Smooth muscle cell (in vitro differentiated cells): Measurements from ENCODE around the gene TRIM14. TPM values are rescaled to one million over a fixed set of nuclear protein-coding genes. Genes with fewer than 3 reads are reported as not detected.
"Not testable (repeated sequence)": the region's sequence is repeated elsewhere in the genome, so short reads cannot be mapped to it uniquely, and the experiment has no call there.

Experiments
- DNase-seq: peaks from one replicate; lab custom pipeline; 2025; ENCODE audit not compliant: unreplicated experiment; lab: John Stamatoyannopoulos, UW
- H2AFZ ChIP-seq: fragments of 200-600 bp; sonication (generic); 2 replicates; pipeline ENCODE4 v1.6.0; 2016; ENCODE audit warnings: antibody characterized with exemption, low read depth, mild to moderate bottlenecking
- H3F3A ChIP-seq: fragments of 200-600 bp; sonication (generic); 2 replicates; pipeline ENCODE4 v1.6.0; 2017; ENCODE audit warnings: antibody characterized with exemption, low read depth
- H3K27ac ChIP-seq: fragments of 200-600 bp; sonication (generic); 2 replicates; pipeline ENCODE4 v1.5.1; 2016; ENCODE audit warnings: low read depth, mild to moderate bottlenecking
- H3K27me3 ChIP-seq: fragments of 200-600 bp; sonication (generic); 2 replicates; pipeline ENCODE4 v1.6.1; 2016; ENCODE audit warnings: low read depth, mild to moderate bottlenecking
- H3K36me3 ChIP-seq: fragments of 200-600 bp; sonication (generic); 2 replicates; pipeline ENCODE4 v1.5.1; 2016; ENCODE audit warnings: low read depth
- H3K4me1 ChIP-seq: fragments of 200-600 bp; sonication (generic); 2 replicates; pipeline ENCODE4 v1.5.1; 2016; ENCODE audit warnings: low read depth
- H3K4me2 ChIP-seq: fragments of 200-600 bp; sonication (generic); 2 replicates; pipeline ENCODE4 v1.6.0; 2016; ENCODE audit warnings: mild to moderate bottlenecking
- H3K4me3 ChIP-seq: fragments of 200-600 bp; sonication (generic); 2 replicates; pipeline ENCODE4 v1.5.1; 2016; ENCODE audit warnings: mild to moderate bottlenecking
- H3K79me2 ChIP-seq: fragments of 200-600 bp; sonication (generic); 2 replicates; pipeline ENCODE4 v1.6.0; 2016; ENCODE audit warnings: low read depth, mild to moderate bottlenecking
- H3K9ac ChIP-seq: fragments of 200-600 bp; sonication (generic); 2 replicates; pipeline ENCODE4 v1.6.0; 2016; ENCODE audit warnings: low read depth
- H3K9me3 ChIP-seq: fragments of 200-600 bp; sonication (generic); replicated peaks from 2 replicates; pipeline ENCODE4 v1.5.1; 2016; ENCODE audit warnings: low read depth
- H4K20me1 ChIP-seq: fragments of 200-600 bp; sonication (generic); 2 replicates; pipeline ENCODE4 v1.6.0; 2016; ENCODE audit warnings: low read depth
- WGBS: methylation state at CpG from one replicate; pipeline ENCODE4 v1.1.7; 2016; ENCODE audit warnings: low lambda C conversion rate; 5-methylcytosine and 5-hydroxymethylcytosine counted together
- polyA plus RNA-seq: library from polyadenylated mRNA; unstranded; fragments of >200 nt; fragmentation: Nextera tagmentation; extraction: Ambion mirVana; gene quantifications from 2 replicates; pipeline ENCODE4 v1.2.1, GENCODE V29; 2016
- total RNA-seq: library from RNA; depleted of rRNA; stranded (reverse); fragments of >200 nt; gene quantifications from 2 replicates; pipeline ENCODE4 v1.2.3, GENCODE V29; 2014
- TF ChIP-seq, protein P1 (sequence below): fragments of 200-600 bp; sonication (generic); IDR thresholded peaks from 2 replicates; pipeline ENCODE4 v1.5.1; 2017; ENCODE audit warnings: borderline replicate concordance, mild to moderate bottlenecking, antibody characterized with exemption; ENCODE audit not compliant: insufficient read depth, poor library complexity, severe bottlenecking

TRIM14 gene
- total and polyA plus RNA-seq, 2 experiments from 2014 or later = 1.2 to 2.5 TPM

DNA sequence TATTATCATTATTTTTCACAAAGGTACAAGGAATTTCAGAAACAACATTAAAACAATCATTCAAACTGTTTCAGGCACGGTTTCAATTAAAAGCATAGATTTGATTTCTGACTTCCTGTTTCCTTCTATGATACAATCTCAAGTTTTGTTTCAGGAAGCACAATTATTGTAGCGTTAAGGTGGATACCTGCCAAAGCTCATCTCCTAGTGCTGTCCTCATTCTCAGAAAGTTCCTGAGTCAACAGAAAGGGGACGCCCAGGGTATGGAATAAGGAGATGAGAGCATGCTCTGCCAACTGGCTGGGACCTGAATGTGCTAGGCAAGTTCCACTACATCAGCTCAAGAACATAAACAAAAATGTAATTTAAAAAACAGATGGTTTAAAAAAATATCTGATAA is 2.0 kb upstream of the TRIM14 start:
- no peaks in the 10 kb centered on the region for H3K36me3 ChIP-seq
- H3K4me1 ChIP-seq = no peaks in the 10 kb centered on the region
- no peak overlapping the region for H3K4me3 ChIP-seq
- H3F3A ChIP-seq = no peaks in the 10 kb centered on the region
- no peak overlapping the region for H3K4me2 ChIP-seq
- H2AFZ ChIP-seq = no peak overlapping the region
- no peaks in the 10 kb centered on the region for H4K20me1 ChIP-seq
- H3K27me3 ChIP-seq = no peaks in the 10 kb centered on the region
- H3K9ac ChIP-seq = no peak overlapping the region
- 89% methylated on average over 3 of the region's 3 CpGs for WGBS
- no peak overlapping the region for H3K27ac ChIP-seq
- H3K79me2 ChIP-seq = no peaks in the 10 kb centered on the region
- TF ChIP-seq, protein P1, sequence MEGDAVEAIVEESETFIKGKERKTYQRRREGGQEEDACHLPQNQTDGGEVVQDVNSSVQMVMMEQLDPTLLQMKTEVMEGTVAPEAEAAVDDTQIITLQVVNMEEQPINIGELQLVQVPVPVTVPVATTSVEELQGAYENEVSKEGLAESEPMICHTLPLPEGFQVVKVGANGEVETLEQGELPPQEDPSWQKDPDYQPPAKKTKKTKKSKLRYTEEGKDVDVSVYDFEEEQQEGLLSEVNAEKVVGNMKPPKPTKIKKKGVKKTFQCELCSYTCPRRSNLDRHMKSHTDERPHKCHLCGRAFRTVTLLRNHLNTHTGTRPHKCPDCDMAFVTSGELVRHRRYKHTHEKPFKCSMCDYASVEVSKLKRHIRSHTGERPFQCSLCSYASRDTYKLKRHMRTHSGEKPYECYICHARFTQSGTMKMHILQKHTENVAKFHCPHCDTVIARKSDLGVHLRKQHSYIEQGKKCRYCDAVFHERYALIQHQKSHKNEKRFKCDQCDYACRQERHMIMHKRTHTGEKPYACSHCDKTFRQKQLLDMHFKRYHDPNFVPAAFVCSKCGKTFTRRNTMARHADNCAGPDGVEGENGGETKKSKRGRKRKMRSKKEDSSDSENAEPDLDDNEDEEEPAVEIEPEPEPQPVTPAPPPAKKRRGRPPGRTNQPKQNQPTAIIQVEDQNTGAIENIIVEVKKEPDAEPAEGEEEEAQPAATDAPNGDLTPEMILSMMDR = no peak
- no peak for DNase-seq
- no peaks in the 10 kb centered on the region for H3K9me3 ChIP-seq

DNA sequence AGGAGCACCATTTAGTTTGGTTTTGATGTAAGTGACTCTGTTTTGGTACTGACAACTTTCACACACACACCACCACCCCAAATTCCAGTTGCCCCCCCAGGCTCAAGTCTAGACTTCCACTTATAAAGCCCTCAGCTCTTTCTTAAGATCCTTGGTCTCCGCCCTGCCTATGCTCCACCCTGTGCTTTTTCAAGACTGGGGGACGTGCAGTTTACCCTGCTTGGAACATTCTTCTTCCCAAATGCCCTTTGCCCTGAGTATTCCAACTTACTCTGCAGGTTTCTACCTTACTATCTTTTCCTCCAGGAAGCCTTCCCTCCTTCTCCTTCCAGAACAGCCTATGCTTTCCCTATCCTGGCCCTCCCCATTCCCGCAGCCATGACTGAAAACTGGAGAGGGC is 1.5 kb upstream of the TRIM14 start:
- H3K36me3 ChIP-seq = no peaks in the 10 kb centered on the region
- H3K9ac ChIP-seq = no peak overlapping the region
- no peak overlapping the region for H3K4me2 ChIP-seq
- H3K27ac ChIP-seq = no peak overlapping the region
- H2AFZ ChIP-seq = no peak overlapping the region
- H3K79me2 ChIP-seq = no peaks in the 10 kb centered on the region
- no peaks in the 10 kb centered on the region for H3K4me1 ChIP-seq
- H3K4me3 ChIP-seq = no peak overlapping the region
- no peaks in the 10 kb centered on the region for H3K9me3 ChIP-seq
- H3F3A ChIP-seq = no peaks in the 10 kb centered on the region
- 85% methylated on average over 3 of the region's 3 CpGs for WGBS
- no peaks in the 10 kb centered on the region for H3K27me3 ChIP-seq
- DNase-seq = no peak
- no peaks in the 10 kb centered on the region for H4K20me1 ChIP-seq
- TF ChIP-seq, protein P1 = no peak

DNA sequence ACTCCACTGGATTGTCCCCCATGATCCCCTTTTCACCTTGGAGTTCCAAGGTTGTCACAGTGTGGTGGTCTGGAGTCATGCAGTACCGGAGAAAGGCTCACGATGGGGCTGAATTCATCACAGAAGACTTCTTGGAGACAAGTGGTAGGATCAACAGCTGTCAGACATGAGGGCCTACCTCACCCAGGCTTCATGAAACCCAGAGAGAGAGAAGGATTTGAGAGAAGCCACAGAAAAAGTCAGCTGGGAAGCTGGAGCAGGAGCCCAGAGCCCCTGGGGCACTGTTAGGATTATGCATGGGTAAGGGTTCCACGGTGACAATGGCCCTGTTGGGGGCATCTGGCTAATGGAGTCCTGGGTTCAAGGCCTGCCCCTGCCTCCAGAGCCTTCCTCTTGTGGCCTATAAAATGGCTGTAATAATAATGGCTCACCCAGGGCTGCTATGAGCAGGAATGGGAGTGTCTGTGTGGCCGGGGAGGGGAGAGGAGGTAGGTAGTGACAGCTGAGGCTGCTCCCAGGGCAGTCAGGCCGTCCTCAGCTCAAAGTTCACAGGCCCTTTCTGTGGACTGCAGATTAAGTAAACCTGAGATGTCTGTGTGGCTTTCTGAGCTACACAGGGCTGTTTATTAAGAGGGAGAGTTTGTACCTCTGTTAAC is 910 bp downstream of the TRIM14 start:
- Histone ChIP-seq H3F3A (no peaks in the 10 kb centered on the region), H3K4me1 (no peaks in the 10 kb centered on the region), H3K36me3 (no peaks in the 10 kb centered on the region), H4K20me1 (no peaks in the 10 kb centered on the region), H3K9ac (no peak overlapping the region), H3K9me3 (no peaks in the 10 kb centered on the region), H3K27ac (no peak overlapping the region), H3K4me2 (peak overlapping the region; percentile 92), H3K27me3 (no peaks in the 10 kb centered on the region), H3K79me2 (no peaks in the 10 kb centered on the region), H2AFZ (peak overlapping the region; percentile 93), H3K4me3 (peak overlapping the region; percentile 80)
- TF ChIP-seq, protein P1 = no peak
- DNase-seq = no peak
- 70% methylated on average over 5 of the region's 5 CpGs for WGBS

DNA sequence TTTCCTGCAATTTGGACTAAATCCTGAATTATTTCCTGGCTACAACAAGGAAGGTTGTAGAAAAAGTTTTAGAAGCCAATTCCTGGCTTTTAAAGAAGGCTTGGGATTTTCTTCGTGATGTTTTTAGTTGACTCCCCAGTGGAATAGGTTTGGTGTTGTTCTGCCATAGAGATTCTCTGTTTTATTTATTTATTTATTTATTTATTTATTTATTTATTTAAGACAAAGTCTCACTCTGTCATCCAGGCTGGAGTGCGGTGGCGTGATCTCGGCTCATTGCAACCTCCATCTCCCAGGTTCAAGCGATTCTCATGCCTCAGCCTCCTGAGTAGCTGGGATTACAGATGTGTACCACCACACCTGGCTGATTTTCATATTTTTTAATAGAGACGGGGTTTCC is 1.9 kb downstream of the TRIM14 start:
- H3K27ac ChIP-seq, H3K4me2 ChIP-seq, H3K4me1 ChIP-seq, H3K36me3 ChIP-seq, H3K9ac ChIP-seq, H2AFZ ChIP-seq, DNase-seq, H3K4me3 ChIP-seq, H3K27me3 ChIP-seq, H3F3A ChIP-seq, H4K20me1 ChIP-seq, H3K9me3 ChIP-seq, H3K79me2 ChIP-seq: not testable (repeated sequence)
- WGBS = 95% methylated on average over 6 of the region's 6 CpGs
